ENCODE results near the gene PRKD2. TPM values are rescaled to one million over a fixed set of nuclear protein-coding genes. Genes with fewer than 3 reads are reported as not detected.

The PRKD2 gene
- total RNA-seq, 1 experiment from 2014 or later: 88.5 TPM

- BruUV-seq (replicated peaks): no TSS peak
- Histone ChIP-seq H3K27me3 (ENCODE audit: insufficient read depth, low read depth) (no peaks in the 10 kb centered on the region), H3K36me3 (ENCODE audit: low read depth) (peaks cover 21% of the 10 kb centered on the region), H2AFZ (no peak overlapping the region), H3K4me1 (replicated peaks; ENCODE audit: insufficient read depth) (no peaks in the 10 kb centered on the region), H3K79me2 (ENCODE audit: low read depth) (peaks cover 4% of the 10 kb centered on the region; the same call in 1 of the 2 replicates), H4K20me1 (ENCODE audit: insufficient read depth) (peaks cover 12% of the 10 kb centered on the region), H3F3A (ENCODE audit: insufficient read depth, low read depth) (peaks cover 24% of the 10 kb centered on the region; the same call in 1 of the 2 replicates), H3K4me3 (no peak overlapping the region), H3K4me2 (no peak overlapping the region), H3K9me3 (ENCODE audit: insufficient read depth, low read depth) (no peaks in the 10 kb centered on the region), H3K27ac (no peak overlapping the region), H3K9me2 (ENCODE audit: insufficient read depth) (no peaks in the 10 kb centered on the region)
- peak in 1 of 2 experiments; percentile 32 for DNase-seq
- intact Hi-C loops (cut with micrococcal nuclease; ENCODE audit: unreplicated experiment): no loop called here
- no peak for TF ChIP-seq EZH2 (IDR thresholded peaks at IDR 0.05; ENCODE audit: low read depth)
- TF ChIP-seq, protein P1, sequence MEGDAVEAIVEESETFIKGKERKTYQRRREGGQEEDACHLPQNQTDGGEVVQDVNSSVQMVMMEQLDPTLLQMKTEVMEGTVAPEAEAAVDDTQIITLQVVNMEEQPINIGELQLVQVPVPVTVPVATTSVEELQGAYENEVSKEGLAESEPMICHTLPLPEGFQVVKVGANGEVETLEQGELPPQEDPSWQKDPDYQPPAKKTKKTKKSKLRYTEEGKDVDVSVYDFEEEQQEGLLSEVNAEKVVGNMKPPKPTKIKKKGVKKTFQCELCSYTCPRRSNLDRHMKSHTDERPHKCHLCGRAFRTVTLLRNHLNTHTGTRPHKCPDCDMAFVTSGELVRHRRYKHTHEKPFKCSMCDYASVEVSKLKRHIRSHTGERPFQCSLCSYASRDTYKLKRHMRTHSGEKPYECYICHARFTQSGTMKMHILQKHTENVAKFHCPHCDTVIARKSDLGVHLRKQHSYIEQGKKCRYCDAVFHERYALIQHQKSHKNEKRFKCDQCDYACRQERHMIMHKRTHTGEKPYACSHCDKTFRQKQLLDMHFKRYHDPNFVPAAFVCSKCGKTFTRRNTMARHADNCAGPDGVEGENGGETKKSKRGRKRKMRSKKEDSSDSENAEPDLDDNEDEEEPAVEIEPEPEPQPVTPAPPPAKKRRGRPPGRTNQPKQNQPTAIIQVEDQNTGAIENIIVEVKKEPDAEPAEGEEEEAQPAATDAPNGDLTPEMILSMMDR (conservative IDR thresholded peaks at IDR 0.05): no peak
- ChIA-PET CTCF (no interaction called here), POLR2A (ENCODE audit: unreplicated experiment) (interaction anchor here (0.5 kb wide), 1 partner anchor 167 kb away, joined by 6 read pairs; no protein-coding TSS in a partner anchor)
Observed at GRCh38 chr19:46723471-46723870, 6.6 kb upstream of the PRKD2 start.

DNA sequence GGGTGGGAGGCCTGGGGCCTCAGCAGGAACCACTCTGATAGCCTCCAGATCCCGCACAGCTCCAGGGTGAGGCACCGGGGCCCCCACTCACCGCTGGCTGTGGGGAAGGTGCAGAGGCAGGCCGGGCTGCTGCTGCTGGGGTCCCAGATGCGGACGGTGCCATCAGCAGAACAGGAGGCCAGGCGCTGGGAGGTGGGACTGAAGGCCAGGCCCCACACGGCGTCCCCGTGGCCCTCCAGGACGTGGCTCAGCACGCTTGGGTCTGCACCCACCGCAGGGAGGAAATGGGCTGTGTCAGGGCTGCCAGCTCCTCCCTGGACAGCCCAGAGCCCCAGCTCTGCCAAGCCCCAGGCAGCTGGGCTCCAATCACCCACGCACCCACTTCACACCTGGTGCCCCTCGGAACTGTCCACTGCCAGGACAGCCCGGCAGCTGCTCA is 6.1 kb upstream of the PRKD2 start:
- Histone ChIP-seq H3K27me3 (ENCODE audit: insufficient read depth, low read depth) (no peaks in the 10 kb centered on the region), H3K79me2 (ENCODE audit: low read depth) (no peaks in the 10 kb centered on the region; the same call in 1 of the 2 replicates), H3K36me3 (ENCODE audit: low read depth) (peaks cover 18% of the 10 kb centered on the region), H3F3A (ENCODE audit: insufficient read depth, low read depth) (peaks cover 29% of the 10 kb centered on the region; the same call in 1 of the 2 replicates), H2AFZ (no peak overlapping the region), H3K4me3 (no peak overlapping the region), H3K9me2 (ENCODE audit: insufficient read depth) (no peaks in the 10 kb centered on the region), H3K9me3 (ENCODE audit: insufficient read depth, low read depth) (no peaks in the 10 kb centered on the region), H4K20me1 (ENCODE audit: insufficient read depth) (peaks cover 8% of the 10 kb centered on the region), H3K4me1 (replicated peaks; ENCODE audit: insufficient read depth) (peaks cover under 1% of the 10 kb centered on the region; the same call in 1 of the 2 replicates), H3K4me2 (no peak overlapping the region), H3K27ac (no peak overlapping the region)
- intact Hi-C loops (cut with micrococcal nuclease; ENCODE audit: unreplicated experiment): no loop called here
- no peak for TF ChIP-seq EZH2 (IDR thresholded peaks at IDR 0.05; ENCODE audit: low read depth)
- TF ChIP-seq, protein P1 (conservative IDR thresholded peaks at IDR 0.05): no peak
- POLR2A ChIA-PET (ENCODE audit: unreplicated experiment): no interaction called here
- CTCF ChIA-PET: no interaction called here
- no peak for DNase-seq
- BruUV-seq (replicated peaks): no TSS peak

- H3K4me3 ChIP-seq: no peak overlapping the region
- no peak overlapping the region for H3K27ac ChIP-seq
- peaks cover 6% of the 10 kb centered on the region for H3K4me1 ChIP-seq (replicated peaks; ENCODE audit: insufficient read depth)
- DNase-seq: no peak
- no peak overlapping the region for H2AFZ ChIP-seq
- H4K20me1 ChIP-seq (ENCODE audit: insufficient read depth): peaks cover 3% of the 10 kb centered on the region; the same call in 1 of the 2 replicates
- no peaks in the 10 kb centered on the region for H3K9me2 ChIP-seq (ENCODE audit: insufficient read depth)
- intact Hi-C loops (cut with micrococcal nuclease; ENCODE audit: unreplicated experiment): no loop called here
- H3K79me2 ChIP-seq (ENCODE audit: low read depth): no peaks in the 10 kb centered on the region
- CTCF ChIA-PET: no interaction called here
- peaks cover 34% of the 10 kb centered on the region; the same call in 1 of the 2 replicates for H3F3A ChIP-seq (ENCODE audit: insufficient read depth, low read depth)
- no peak for TF ChIP-seq EZH2 (IDR thresholded peaks at IDR 0.05; ENCODE audit: low read depth)
- TF ChIP-seq, protein P1 (conservative IDR thresholded peaks at IDR 0.05): no peak
- POLR2A ChIA-PET (ENCODE audit: unreplicated experiment): no interaction called here
- H3K9me3 ChIP-seq (ENCODE audit: insufficient read depth, low read depth): no peaks in the 10 kb centered on the region
- peaks cover 18% of the 10 kb centered on the region for H3K36me3 ChIP-seq (ENCODE audit: low read depth)
- BruUV-seq (replicated peaks): no TSS peak
- H3K4me2 ChIP-seq: no peak overlapping the region
- H3K27me3 ChIP-seq (ENCODE audit: insufficient read depth, low read depth): no peaks in the 10 kb centered on the region
Observed at GRCh38 chr19:46722421-46723022, 5.6 kb upstream of the PRKD2 start.
